ENCODE measurements around the gene FAM3A.

The FAM3A gene

DNA sequence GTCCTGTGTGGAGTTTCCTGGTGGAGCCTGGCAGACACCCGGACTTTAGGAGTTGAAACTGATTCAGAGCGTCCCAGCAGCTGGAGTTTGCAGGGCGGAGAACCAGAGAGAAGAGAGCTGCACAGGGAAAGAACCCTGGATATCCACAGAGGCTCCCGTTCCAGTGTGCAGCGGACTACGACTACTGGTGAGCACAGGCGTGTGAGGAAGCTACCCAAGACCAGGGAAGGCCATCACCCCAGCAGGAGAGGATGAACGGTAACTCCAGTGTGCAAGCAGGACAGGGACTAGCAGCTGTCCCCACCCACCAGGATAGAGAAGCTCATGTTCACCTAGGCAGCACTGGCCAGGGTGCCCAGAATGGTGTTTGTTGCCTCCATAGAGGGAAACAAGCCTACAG is 39.2 kb downstream of the FAM3A start:
- DNase-seq = no peak

DNA sequence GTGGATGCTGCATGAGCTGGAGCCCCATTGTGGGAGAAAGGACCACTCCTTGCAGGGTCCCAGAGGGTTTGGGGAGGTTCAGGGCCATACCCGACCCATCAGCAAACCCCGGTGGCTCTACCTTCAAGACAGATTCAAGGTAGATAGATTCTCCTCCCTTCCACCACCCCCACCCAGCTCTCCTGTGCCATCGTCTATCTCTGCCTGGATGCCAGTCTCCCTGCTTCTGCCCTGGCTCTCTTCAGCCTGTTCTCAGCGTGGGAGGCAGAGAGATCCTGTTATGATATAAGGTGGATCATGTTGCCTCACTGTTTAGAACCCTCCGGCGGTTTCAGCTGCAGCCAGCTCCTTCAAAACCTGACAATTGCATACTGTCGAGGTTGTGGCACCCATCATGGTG is 42.3 kb downstream of the FAM3A start:
- no peak for DNase-seq

DNA sequence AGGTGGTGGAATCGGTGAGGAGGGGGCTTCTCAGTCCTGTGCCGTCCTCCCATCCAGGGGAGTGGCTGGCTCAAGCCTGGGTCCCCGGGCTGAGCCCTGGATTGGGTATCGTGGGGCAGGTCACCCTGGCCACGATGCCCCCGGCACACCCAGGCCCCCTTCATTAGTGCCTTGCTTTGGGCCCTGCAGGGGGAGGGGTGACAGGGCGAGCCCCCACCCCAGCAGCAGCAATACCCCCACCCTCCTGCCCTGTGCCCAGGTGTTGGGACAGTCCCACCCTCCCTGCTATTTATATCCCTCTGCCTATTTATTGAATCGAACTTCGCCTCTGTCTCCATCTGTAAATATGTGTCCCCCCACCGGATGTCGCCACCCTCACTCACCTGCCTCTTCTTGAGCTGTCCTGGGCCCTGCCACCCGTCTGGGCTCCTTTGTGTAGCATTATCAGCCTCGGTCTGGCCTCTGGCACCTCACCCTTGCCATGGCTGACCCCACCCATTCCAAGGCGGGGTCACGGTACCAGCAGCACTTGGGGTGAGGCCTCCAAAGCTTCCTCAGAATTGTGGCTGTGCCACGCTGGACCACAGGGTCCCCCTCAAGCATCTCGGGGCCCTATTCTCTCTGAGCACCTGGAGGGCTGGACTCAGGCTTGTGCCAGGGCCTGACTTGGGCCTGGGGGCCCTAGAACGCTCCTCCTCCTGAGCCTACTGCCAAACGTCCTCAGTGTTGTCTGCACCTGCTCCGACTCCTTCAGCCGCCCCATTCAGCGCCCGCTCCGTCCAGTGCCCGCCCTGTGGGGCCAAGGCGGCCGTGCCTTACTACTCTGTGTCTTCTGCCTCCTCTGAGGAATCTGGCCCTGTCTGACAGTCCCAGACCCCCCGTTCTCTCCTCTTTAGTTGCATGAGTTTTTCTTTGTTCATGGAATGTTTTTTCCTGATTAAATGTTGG is 43.1 kb downstream of the FAM3A start:
- no peak for DNase-seq

- no peak for DNase-seq
Observed at GRCh38 chrX:154471839-154472684, 44.0 kb downstream of the FAM3A start.

DNA sequence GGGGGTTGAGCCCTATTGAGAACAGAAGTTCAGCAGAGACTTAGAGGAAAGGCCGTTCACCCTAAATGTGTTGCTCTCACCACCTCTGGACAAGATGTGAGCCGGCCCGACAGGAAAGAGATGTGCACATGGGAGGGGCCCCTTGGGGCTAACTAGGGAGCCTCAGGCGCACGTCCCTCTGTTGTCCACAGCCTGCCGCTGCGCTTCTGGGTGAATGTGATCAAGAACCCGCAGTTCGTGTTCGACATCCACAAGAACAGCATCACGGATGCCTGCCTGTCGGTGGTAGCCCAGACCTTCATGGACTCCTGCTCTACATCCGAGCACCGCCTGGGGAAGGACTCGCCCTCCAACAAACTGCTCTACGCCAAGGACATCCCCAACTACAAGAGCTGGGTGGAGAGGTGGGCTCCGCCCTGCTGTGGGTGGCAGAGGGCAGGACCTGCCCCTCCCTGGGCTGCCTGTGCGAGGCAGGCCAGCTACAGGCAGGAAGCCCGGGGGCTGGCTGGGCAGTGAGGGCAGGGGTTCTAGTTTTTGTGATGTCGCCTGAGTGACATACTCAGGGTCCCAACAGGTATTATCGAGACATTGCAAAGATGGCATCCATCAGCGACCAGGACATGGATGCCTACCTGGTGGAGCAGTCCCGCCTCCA is 45.0 kb downstream of the FAM3A start:
- DNase-seq = no peak

- DNase-seq = no peak
Observed at GRCh38 chrX:154470434-154470833, 45.6 kb downstream of the FAM3A start.

GRCh38 chrX:154469880-154470279 is 46.2 kb downstream of the FAM3A start:
- DNase-seq = no peak

DNA sequence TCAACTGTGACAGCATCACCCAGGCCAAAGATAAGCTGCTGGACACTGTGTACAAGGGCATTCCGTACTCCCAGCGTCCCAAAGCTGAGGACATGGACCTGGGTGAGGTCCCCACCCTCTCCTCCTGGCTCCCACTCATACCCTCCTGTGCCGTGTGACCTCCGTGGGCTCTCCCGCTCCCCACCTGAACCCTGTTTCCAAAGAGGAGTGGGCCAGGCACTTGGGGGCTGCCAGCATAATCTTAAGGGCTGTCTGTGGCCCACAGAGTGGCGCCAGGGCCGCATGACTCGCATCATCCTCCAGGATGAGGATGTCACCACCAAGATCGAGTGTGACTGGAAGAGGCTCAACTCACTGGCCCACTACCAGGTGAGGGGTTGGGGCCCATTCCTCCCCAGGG is 46.9 kb downstream of the FAM3A start:
- no peak for DNase-seq

GRCh38 chrX:154468217-154468616 is 47.8 kb downstream of the FAM3A start:
- DNase-seq = no peak

- no peak for DNase-seq
Observed at GRCh38 chrX:154467556-154467955, 48.5 kb downstream of the FAM3A start.

DNA sequence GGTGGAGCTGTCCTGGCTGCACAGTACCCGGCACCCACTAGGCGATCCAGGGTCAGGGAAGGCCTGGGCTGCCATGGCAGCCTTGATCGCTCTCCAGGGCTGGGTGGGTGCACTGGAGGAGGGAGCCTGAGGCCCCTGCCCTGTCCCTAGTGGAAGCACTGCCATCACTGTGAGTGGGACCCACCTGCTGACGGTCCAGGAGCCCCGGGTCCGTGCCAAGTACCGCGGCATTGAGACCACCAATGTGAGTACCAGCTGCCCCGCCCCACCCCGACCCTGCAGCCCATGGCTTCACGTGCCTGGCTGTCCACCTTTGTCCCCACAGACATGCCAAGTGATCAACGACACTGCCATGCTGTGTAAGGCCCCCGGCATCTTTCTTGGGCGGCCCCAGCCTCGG is 49.1 kb downstream of the FAM3A start:
- no peak for DNase-seq

DNA sequence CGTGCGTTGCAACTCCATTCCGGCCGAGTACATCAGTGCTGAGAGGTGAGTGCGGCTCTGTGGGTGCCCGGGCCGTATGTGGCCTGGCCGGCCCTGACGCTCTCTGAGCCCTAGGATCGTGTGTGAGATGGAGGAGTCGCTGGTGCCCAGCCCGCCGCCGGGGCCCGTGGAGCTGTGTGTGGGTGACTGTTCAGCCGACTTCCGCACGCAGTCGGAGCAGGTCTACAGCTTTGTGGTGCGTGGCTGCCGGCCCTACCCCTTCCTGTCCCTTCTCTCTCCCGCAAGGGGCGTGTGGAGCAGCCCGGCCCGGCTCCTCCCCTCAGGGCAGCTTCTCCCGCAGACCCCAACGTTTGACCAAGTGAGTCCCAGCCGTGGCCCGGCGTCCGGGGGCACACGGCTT is 50.0 kb downstream of the FAM3A start:
- no peak for DNase-seq

DNA sequence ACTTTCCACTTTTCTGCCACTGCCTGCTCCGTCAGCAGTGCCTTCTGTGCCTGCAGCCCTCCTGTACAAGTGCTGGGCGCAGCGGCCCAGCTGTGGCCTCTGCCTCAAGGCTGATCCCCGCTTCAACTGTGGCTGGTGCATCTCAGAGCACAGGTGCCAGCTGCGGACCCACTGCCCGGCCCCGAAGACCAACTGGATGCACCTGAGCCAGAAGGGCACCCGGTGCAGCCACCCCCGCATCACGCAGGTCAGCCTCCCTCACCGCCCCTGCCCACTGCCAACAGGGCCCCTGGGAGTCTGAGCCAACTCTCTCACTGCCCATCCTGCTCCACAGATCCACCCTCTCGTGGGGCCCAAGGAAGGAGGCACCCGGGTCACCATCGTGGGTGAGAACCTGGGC is 50.4 kb downstream of the FAM3A start:
- DNase-seq = no peak

DNA sequence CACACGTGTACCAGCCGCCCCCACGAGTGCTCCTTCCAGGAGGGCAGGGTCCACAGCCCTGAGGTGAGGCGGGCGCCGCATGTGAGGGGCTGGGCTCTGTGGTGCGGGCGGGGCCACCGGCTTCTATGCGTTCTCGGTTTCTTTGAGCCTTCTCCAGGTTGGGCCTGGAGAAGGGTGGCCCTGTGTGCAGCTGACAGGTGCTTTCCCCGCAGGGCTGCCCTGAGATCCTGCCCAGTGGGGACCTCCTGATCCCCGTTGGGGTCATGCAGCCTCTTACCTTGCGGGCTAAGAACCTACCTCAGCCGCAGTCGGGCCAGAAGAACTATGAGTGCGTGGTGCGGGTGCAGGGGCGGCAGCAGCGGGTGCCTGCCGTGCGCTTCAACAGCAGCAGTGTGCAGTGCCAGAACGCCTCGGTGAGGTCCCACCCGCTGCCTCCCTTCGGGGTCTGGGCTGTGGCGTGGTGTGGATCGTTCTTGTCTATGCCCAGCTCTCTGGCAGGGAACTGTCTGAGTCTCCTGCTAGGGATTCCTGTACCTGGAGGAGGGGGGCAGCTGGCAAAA is 51.1 kb downstream of the FAM3A start:
- DNase-seq = no peak

DNA sequence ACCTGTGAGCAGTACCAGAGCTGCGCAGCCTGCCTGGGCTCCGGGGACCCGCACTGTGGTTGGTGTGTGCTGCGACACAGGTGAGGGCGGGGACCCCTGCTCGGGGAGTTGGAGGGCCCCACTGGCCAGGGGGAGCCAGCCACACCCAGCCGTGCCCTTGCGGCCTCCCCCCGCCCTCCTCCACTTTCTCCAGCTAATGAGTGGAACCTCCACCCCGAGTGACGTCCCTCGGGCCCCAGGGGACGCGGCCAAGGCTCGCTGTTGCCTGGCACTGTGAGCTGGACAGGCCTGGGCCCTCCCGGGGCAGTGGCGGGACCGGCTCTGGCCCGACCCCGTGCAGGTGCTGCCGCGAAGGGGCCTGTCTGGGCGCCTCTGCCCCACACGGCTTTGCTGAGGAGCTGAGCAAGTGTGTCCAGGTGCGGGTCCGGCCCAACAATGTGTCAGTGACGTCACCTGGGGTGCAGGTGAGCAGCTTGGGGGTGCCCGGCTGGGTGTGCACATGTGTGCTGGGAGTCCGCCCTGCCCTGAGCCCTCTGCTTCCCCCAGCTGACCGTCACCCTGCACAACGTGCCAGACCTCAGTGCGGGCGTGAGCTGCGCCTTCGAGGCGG is 52.3 kb downstream of the FAM3A start:
- no peak for DNase-seq

DNA sequence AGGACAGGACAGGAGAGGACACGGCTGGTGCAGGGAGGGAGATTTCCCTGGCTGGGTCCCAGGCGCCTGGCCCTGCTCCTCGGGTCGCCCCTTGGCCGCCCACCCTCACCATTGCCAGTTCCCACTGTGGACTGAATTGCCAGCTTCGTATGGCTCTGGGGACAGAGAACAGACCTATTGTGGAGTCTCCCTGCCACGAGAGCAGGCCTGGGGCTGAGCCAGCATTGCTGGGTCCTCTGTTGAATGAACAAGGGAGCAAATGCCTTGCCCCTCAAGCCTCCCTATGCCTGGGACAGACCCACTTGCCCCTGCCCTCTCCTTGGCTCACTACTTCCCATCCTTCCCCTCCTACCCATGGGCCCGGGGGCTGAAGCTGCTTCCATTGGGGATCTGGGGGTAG is 53.6 kb downstream of the FAM3A start:
- DNase-seq = no peak

- no peak for DNase-seq
Observed at GRCh38 chrX:154460326-154460725, 55.7 kb downstream of the FAM3A start.

DNA sequence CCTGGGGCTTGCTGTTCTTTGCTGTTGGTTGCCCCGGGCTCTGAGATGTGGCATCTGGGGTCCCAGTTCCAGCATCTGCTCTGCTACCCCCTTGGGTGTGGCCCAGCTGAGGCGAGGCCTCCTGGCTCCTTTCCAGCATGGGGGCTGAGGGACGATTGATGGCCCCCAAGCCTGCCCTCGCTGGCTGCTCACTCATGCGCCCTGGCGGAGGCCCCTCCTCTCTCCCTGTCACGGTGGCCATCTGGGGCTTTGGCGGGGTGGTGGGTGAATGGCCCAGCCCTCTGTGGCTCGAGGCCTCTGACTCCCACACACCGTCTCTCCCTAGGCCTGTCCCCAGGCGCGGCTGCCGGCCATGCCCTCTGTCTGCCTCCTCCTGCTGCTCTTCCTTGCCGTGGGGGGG is 56.2 kb downstream of the FAM3A start:
- no peak for DNase-seq

DNA sequence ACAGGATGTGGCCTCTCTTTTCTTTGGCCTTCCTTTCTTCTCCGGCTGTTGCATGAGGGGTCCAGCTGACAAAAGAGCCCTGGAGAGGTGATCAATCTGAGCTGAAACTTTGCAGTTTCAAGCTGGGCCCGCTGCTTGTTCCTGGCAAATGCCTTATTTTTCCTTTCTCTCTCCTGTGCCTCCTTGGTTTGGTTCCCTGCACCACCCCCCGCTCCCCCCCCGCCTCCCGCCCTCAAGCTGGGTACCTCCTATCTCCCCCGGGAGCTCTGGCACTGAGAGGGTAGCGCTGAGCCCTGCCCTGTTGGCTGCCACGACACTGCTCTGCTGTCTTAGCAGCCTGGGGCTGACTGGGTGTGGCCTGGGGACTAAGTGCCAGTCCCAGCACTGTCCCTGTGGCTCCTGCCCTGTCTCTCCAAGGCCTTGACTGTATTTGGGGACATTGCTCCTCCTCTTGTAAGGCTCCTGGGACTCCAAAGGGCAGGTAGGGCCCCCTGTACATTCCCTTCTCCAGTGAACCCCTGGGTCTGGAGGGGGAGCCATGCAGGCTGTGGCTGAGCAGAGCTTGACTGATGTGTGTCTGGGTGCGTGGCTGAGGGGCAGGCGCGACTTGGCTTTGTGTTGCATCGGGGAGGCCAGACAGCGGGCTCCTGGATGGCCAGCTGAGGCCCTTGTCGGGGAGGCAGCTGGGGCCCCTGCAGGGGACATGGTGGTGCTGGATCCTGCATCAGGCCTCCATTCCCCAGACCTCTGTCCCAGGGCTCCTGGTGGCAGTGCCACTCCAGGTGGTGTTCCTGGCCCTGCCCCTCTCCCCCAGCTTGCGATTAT is 56.9 kb downstream of the FAM3A start:
- no peak for DNase-seq

- peak; percentile 16 to 61 for DNase-seq
Observed at GRCh38 chrX:154458116-154458953, 57.7 kb downstream of the FAM3A start, which contains the start of gene PLXNA3. Gene PLXNA3, plus strand, starts transcription at chrX:154458281. Its CDS starts 1,903 bp downstream, at chrX:154460184.
